HL-60 (cell line): ENCODE measurements around the gene ERF.

Experiments
- DNase-seq, 2 experiments: peaks; one replicate each; pipeline ENCODE4 v3.0.0-alpha.2; 2010 to 2020; ENCODE audit warnings: low read depth in 1 of 2, low spot score in 1 of 2
- H3K27ac ChIP-seq: fragments of 250-450 bp; sonication (Bioruptor Pico); replicated peaks from 2 replicates; pipeline ENCODE4 v1.5.1; 2020; ENCODE audit warnings: mild to moderate bottlenecking, moderate library complexity
- H3K27me3 ChIP-seq: fragments of 250-450 bp; sonication (Bioruptor Pico); 2 replicates; pipeline ENCODE4 v1.5.1; 2021; ENCODE audit warnings: mild to moderate bottlenecking, moderate library complexity; ENCODE audit not compliant: insufficient read depth, poor library complexity, severe bottlenecking
- H3K4me3 ChIP-seq: replicated peaks from 2 replicates; pipeline ENCODE4 v1.5.1; 2011; ENCODE audit warnings: mild to moderate bottlenecking, control low read depth, low read length; ENCODE audit not compliant: insufficient read depth
- CTCF ChIP-seq: IDR thresholded peaks from one replicate; pipeline ENCODE4 v1.5.1; 2011; ENCODE audit warnings: low read length, control low read depth, inconsistent platforms; ENCODE audit not compliant: insufficient read depth
- GABPA ChIP-seq: IDR thresholded peaks from 2 replicates; pipeline ENCODE4 v1.6.1; 2012; ENCODE audit warnings: low read depth
- POLR2AphosphoS5 ChIP-seq: IDR thresholded peaks from 2 replicates; pipeline ENCODE4 v1.6.1; 2012; ENCODE audit warnings: low read depth
- REST ChIP-seq: IDR thresholded peaks from 2 replicates; pipeline ENCODE4 v1.6.1; 2012; ENCODE audit warnings: low read depth; ENCODE audit not compliant: insufficient replicate concordance
- SPI1 ChIP-seq: IDR thresholded peaks from 2 replicates; pipeline ENCODE4 v1.6.1; 2012; ENCODE audit warnings: low read depth, mild to moderate bottlenecking, borderline replicate concordance

Gene ERF

GRCh38 chr19:42232435-42232834 is 22.5 kb downstream of the ERF start:
- TF ChIP-seq REST (no peak), GABPA (no peak), CTCF (no peak), SPI1 (no peak), POLR2AphosphoS5 (no peak)
- DNase-seq = no peak
- no peak overlapping the region for H3K4me3 ChIP-seq
- H3K27me3 ChIP-seq = no peaks in the 10 kb centered on the region
- H3K27ac ChIP-seq = no peak overlapping the region

- TF ChIP-seq GABPA (no peak), SPI1 (no peak), POLR2AphosphoS5 (no peak; the same call in none of the 2 replicates), REST (no peak), CTCF (no peak)
- DNase-seq = no peak
- H3K27ac ChIP-seq = no peak overlapping the region
These were observed 24.4 kb downstream of the ERF start for GRCh38 chr19:42230571-42230970.

GRCh38 chr19:42229855-42230351 is 25.0 kb downstream of the ERF start:
- no peak for DNase-seq
- Histone ChIP-seq H3K27me3 (no peaks in the 10 kb centered on the region), H3K27ac (no peak overlapping the region), H3K4me3 (no peak overlapping the region)
- TF ChIP-seq POLR2AphosphoS5 (no peak; the same call in none of the 2 replicates), SPI1 (no peak), REST (no peak), CTCF (no peak), GABPA (no peak)

More at GRCh38 chr19:42230571-42230970, 24.4 kb downstream of the ERF start:
- Histone ChIP-seq H3K4me3 (no peak overlapping the region), H3K27me3 (no peaks in the 10 kb centered on the region)
